Endothelial cell of umbilical vein (primary cell): ENCODE measurements around the gene MANBA.

Experiments used
- JUN ChIP-seq: IDR thresholded peaks from 2 replicates; pipeline ENCODE4 v1.6.1; 2011; ENCODE audit warnings: borderline replicate concordance, low read depth; ENCODE audit not compliant: insufficient read length, insufficient read depth
- POLR2AphosphoS5 ChIP-seq: IDR thresholded peaks from 2 replicates; pipeline ENCODE4 v1.6.1; 2012; ENCODE audit warnings: low read depth, mild to moderate bottlenecking, control low read depth, low read length, moderate library complexity; ENCODE audit not compliant: insufficient read depth
- TF ChIP-seq, protein P1 (sequence below), 2 donors: IDR thresholded peaks; 1 replicate in 1 of 2; 2 replicates in 1 of 2; pipeline ENCODE4 v1.5.1; 2011; ENCODE audit warnings: low read length in 2 of 2, mild to moderate bottlenecking in 2 of 2, moderate library complexity in 2 of 2, control low read depth in 1 of 2, inconsistent platforms in 1 of 2, low read depth in 1 of 2; ENCODE audit not compliant: insufficient read depth in 1 of 2; ENCODE audit errors: extremely low read depth in 1 of 2

- no peak for TF ChIP-seq POLR2AphosphoS5
- TF ChIP-seq JUN = no peak
- TF ChIP-seq, protein P1, sequence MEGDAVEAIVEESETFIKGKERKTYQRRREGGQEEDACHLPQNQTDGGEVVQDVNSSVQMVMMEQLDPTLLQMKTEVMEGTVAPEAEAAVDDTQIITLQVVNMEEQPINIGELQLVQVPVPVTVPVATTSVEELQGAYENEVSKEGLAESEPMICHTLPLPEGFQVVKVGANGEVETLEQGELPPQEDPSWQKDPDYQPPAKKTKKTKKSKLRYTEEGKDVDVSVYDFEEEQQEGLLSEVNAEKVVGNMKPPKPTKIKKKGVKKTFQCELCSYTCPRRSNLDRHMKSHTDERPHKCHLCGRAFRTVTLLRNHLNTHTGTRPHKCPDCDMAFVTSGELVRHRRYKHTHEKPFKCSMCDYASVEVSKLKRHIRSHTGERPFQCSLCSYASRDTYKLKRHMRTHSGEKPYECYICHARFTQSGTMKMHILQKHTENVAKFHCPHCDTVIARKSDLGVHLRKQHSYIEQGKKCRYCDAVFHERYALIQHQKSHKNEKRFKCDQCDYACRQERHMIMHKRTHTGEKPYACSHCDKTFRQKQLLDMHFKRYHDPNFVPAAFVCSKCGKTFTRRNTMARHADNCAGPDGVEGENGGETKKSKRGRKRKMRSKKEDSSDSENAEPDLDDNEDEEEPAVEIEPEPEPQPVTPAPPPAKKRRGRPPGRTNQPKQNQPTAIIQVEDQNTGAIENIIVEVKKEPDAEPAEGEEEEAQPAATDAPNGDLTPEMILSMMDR (IDR thresholded peaks at IDR 0.05; ENCODE audit: extremely low read depth in 1 of 2, insufficient read depth in 1 of 2, low read depth in 1 of 2, low read length in 2 of 2) = no peak
Measured at GRCh38 chr4:102772738-102773340, 12.1 kb upstream of the MANBA start.
